Tibial nerve (tissue), 4 donors: ENCODE results near the gene SMYD3. TPM values are rescaled to one million over a fixed set of nuclear protein-coding genes. Genes with fewer than 3 reads are reported as not detected.

Experiments
- DNase-seq, 2 donors: peaks; one replicate each; pipeline ENCODE4 v3.0.0-alpha.2; 2019; ENCODE audit warnings: low spot score in 2 of 2
- H3K27ac ChIP-seq, 4 donors: fragments of 200-600 bp; sonication (generic) in 3 of 4; one replicate each; pipeline ENCODE4 v1.5.1; 2017 to 2019; ENCODE audit warnings: mild to moderate bottlenecking in 1 of 4
- H3K27me3 ChIP-seq, 2 donors: fragments of 200-600 bp; sonication (generic) in 1 of 2; one replicate each; pipeline versions ENCODE4 v1.5.1 to v1.6.0; 2017 to 2019
- H3K36me3 ChIP-seq, 3 donors: fragments of 200-600 bp; sonication (generic); one replicate each; pipeline ENCODE4 v1.5.1; 2018 to 2019
- H3K4me1 ChIP-seq, 4 donors: fragments of 200-600 bp; sonication (generic) in 3 of 4; one replicate each; pipeline ENCODE4 v1.5.1; 2017 to 2019
- H3K4me3 ChIP-seq, 4 donors: fragments of 200-600 bp; sonication (generic) in 3 of 4; one replicate each; pipeline ENCODE4 v1.5.1; 2017 to 2019; ENCODE audit warnings: mild to moderate bottlenecking in 1 of 4, moderate library complexity in 1 of 4
- H3K9me3 ChIP-seq, 4 donors: fragments of 200-600 bp; sonication (generic) in 3 of 4; one replicate each; pipeline ENCODE4 v1.5.1; 2017 to 2019
- CTCF ChIP-seq, 5 experiments: fragments of 200-600 bp in 3 of 5; fragments of 450-650 bp in 2 of 5; sonication (generic) in 3 of 5; IDR thresholded peaks; one replicate each; pipeline ENCODE4 v1.5.1; 2016 to 2019; ENCODE audit warnings: antibody characterized with exemption in 5 of 5, mild to moderate bottlenecking in 3 of 5, moderate library complexity in 2 of 5
- EP300 ChIP-seq, 2 donors: sonication (generic); formaldehyde crosslinking; IDR thresholded peaks; one replicate each; pipeline ENCODE4 v1.6.1; 2017; ENCODE audit warnings: antibody characterized with exemption in 2 of 2, mild to moderate bottlenecking in 1 of 2
- POLR2A ChIP-seq, 2 donors: fragments of 450-650 bp; IDR thresholded peaks; one replicate each; pipeline ENCODE4 v1.6.1; 2017; ENCODE audit warnings: antibody characterized with exemption in 2 of 2, mild to moderate bottlenecking in 2 of 2, moderate library complexity in 2 of 2
- WGBS, 2 donors: methylation state at CpG; one replicate each; pipeline ENCODE4 v1.1.5; 2018; 5-methylcytosine and 5-hydroxymethylcytosine counted together
- total RNA-seq, 4 donors: library from RNA; depleted of rRNA; stranded (reverse); fragments of >200 nt; gene quantifications; one replicate each; pipeline ENCODE4 v1.1.0, GENCODE V29; 2016

The SMYD3 gene
- total RNA-seq, 4 donors from 2014 or later: 22.2 to 30.3 (median 27.0) TPM

- 74 to 78% methylated on average over 10 of the region's 10 CpGs for WGBS, 2 donors
- TF ChIP-seq CTCF (IDR thresholded peaks at IDR 0.05) (no peak), EP300 (IDR thresholded peaks at IDR 0.05) (no peak), POLR2A (IDR thresholded peaks at IDR 0.05) (no peak)
- no peak overlapping the region for H3K27ac ChIP-seq
These were observed 715.4 kb downstream of the SMYD3 start for GRCh38 chr1:245791410-245792312.

GRCh38 chr1:245790441-245790840, 716.6 kb downstream of the SMYD3 start:
- Histone ChIP-seq H3K4me1 (no peaks in the 10 kb centered on the region), H3K27me3 (no peaks in the 10 kb centered on the region), H3K27ac (no peak overlapping the region), H3K36me3 (no peaks in the 10 kb centered on the region), H3K4me3 (no peak overlapping the region), H3K9me3 (no peaks in the 10 kb centered on the region)
- DNase-seq: no peak
- TF ChIP-seq CTCF (IDR thresholded peaks at IDR 0.05) (no peak), POLR2A (IDR thresholded peaks at IDR 0.05) (no peak), EP300 (IDR thresholded peaks at IDR 0.05) (no peak)
- WGBS, 2 donors: 93 to 96% methylated on average over 2 of the region's 2 CpGs

More at GRCh38 chr1:245791410-245792312, 715.4 kb downstream of the SMYD3 start:
- Histone ChIP-seq H3K4me3 (no peak overlapping the region), H3K36me3 (no peaks in the 10 kb centered on the region), H3K27me3 (no peaks in the 10 kb centered on the region), H3K9me3 (no peaks in the 10 kb centered on the region), H3K4me1 (no peaks in the 10 kb centered on the region)
- DNase-seq: no peak

- no peak for TF ChIP-seq POLR2A (IDR thresholded peaks at IDR 0.05)
- TF ChIP-seq CTCF (IDR thresholded peaks at IDR 0.05): no peak
- TF ChIP-seq EP300 (IDR thresholded peaks at IDR 0.05): no peak
- H3K27ac ChIP-seq: no peak overlapping the region
- H3K4me3 ChIP-seq: no peak overlapping the region
- H3K36me3 ChIP-seq: no peaks in the 10 kb centered on the region
- H3K9me3 ChIP-seq: no peaks in the 10 kb centered on the region
- no peaks in the 10 kb centered on the region for H3K27me3 ChIP-seq
- DNase-seq: no peak
- WGBS, 2 donors: 93 to 95% methylated on average over 10 of the region's 10 CpGs
- H3K4me1 ChIP-seq: no peaks in the 10 kb centered on the region
These were observed 718.2 kb downstream of the SMYD3 start for GRCh38 chr1:245788886-245789285.

GRCh38 chr1:245788269-245788668, 718.8 kb downstream of the SMYD3 start:
- H3K36me3 ChIP-seq: no peaks in the 10 kb centered on the region
- H3K4me1 ChIP-seq: no peaks in the 10 kb centered on the region
- no peaks in the 10 kb centered on the region for H3K9me3 ChIP-seq
- H3K4me3 ChIP-seq: no peak overlapping the region
- DNase-seq: no peak
- H3K27ac ChIP-seq: no peak overlapping the region
- no peaks in the 10 kb centered on the region for H3K27me3 ChIP-seq
- WGBS, 2 donors: 70 to 75% methylated on average over 3 of the region's 3 CpGs
- TF ChIP-seq POLR2A (IDR thresholded peaks at IDR 0.05) (no peak), CTCF (IDR thresholded peaks at IDR 0.05) (no peak)

- WGBS, 2 donors: 68 to 70% methylated on average over 5 of the region's 5 CpGs
These were observed 720.1 kb downstream of the SMYD3 start for GRCh38 chr1:245786948-245787347.

More at GRCh38 chr1:245786948-245787347, 720.1 kb downstream of the SMYD3 start:
- H3K4me3 ChIP-seq: no peak overlapping the region
- no peaks in the 10 kb centered on the region for H3K27me3 ChIP-seq
- no peaks in the 10 kb centered on the region for H3K4me1 ChIP-seq
- DNase-seq: no peak
- no peaks in the 10 kb centered on the region for H3K9me3 ChIP-seq
- no peak overlapping the region for H3K27ac ChIP-seq
- no peaks in the 10 kb centered on the region for H3K36me3 ChIP-seq
- TF ChIP-seq CTCF (IDR thresholded peaks at IDR 0.05) (no peak), EP300 (IDR thresholded peaks at IDR 0.05) (no peak), POLR2A (IDR thresholded peaks at IDR 0.05) (no peak)
